Left colon (tissue), 2 donors: ENCODE results near the gene CAPN7. TPM values are rescaled to one million over a fixed set of nuclear protein-coding genes. Genes with fewer than 3 reads are reported as not detected.

Source experiments
- ATAC-seq: fragments of 200-7000 bp; cut with Tn5 transposase; one replicate; pipeline ENCODE4 v1.9.1; 2020; ENCODE audit warnings: mild to moderate bottlenecking, moderate library complexity
- DNase-seq, 2 donors: peaks; one replicate each; pipeline ENCODE4 v3.0.0-alpha.2; 2020
- intact Hi-C, 2 donors: fragments of 100-400 bp; cut with DNase I in 1 of 2; cut with micrococcal nuclease in 1 of 2; formaldehyde crosslinking; loops; one replicate each; pipeline versions ENCODE4 v1.11.2 to v1.14.0; 2022; cut with DNase I, micrococcal nuclease
- total RNA-seq, 2 donors: library from RNA; stranded (reverse); fragmentation: NEBNext Ultra II Directional; extraction: Animal tissue kit (Norgen Biotek cat#: 25700); gene quantifications; one replicate each; pipeline ENCODE4 v1.2.1, GENCODE V29; 2021
- donor health status: DM: no; HTN: no; CAD: no.
- donor health status: DM: yes; HTN: yes; CAD: no.

CAPN7 gene
- total RNA-seq, 2 donors from 2014 or later, result 33.6 to 39.0 TPM

DNA sequence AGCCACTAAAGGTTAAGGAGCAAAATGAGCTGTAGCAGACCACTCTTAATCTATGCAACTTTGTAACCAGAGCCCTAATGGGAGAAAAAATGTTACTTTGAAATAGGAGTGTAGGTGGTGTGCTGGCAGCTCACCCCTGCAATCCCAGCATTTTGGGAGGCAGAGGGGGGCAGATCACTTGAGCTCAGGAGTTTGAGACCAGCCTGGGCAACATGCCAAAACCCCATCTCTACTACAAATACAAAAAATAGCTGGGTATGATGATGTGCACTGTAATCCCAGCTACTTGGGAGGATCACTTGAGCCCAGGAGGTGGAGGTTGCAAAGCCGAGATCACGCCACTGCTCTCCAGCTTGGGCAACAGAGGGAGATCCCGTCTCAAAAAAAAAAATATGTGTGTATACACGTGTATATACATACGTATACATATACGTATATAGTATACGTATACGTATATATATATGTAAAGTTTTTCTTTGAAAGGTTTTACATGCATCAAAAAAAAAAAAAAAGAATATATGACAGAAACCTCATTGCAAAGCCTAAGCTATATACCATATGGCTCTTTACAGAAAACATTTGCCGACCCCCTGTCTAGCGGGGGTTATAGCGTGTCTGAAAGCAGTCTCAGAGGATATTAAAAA is 15.7 kb downstream of the CAPN7 start:
- intact Hi-C loops, result loop anchor here in 1 of 2 donors (10.0 kb wide), 1 partner anchor 593 kb away; no protein-coding TSS in a partner anchor
- no peak for DNase-seq
- ATAC-seq, result no peak

DNA sequence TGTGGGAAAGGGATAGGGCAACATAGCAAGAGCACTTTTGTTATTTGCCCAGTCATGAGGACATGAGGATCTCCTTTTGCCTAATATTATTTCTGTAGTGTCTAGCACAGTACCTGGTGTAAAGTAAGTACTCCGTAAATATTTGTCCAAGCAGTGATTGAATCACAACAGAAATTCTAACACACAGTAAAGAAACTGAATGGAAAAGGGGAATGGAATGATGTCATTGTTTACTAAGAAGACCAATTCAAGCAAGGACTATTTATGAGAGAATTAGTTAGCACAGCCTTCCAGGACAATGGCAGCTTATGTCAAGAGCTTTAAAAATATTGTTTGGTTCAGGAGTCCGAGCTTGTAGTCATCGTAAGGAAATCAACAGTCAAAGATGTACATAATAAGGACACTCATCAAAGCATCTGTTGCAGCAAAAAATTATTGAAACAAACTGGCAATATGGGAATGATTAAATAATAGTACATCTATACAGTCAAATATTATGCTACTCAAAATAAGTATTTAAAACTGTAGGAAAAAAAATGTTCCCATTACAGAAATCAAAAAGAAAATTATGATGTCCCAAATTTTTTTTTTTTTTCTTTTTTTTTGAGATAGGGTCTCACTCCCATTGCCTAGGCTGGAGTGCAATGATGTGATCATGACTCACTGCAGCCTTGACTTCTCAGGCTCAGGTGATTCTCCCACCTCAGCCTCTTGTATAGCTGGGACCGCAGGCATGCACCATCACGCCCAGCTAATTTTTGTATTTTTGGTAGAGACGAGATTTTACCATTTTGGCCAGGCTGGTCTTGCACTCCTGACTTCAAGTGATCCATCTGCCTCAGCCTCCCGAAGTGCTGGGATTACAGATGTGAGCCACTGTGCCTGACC is 17.9 kb downstream of the CAPN7 start:
- intact Hi-C loops, result loop anchor here in 1 of 2 donors (10.0 kb wide), 1 partner anchor 591 kb away; no protein-coding TSS in a partner anchor
- ATAC-seq, result no peak
- no peak for DNase-seq

DNA sequence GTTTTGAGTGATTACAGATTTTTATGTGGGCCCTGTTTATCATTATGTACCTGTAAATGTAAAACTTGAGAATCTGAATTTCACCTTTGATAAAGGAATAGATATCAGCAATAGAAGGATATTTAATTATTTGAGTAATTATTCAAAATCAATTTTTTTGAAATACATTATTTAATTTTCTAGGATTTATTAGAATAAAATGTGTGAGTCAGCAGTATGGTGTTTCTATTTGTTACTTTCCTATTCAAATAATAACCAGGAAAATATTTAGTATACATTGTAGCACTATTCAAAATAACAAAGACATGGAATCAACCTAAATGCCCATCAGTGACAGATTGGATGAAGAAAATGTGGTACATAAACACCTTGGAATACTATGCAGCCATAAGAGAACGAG is 22.1 kb downstream of the CAPN7 start:
- no peak for DNase-seq
- ATAC-seq, result no peak
- intact Hi-C loops, result loop anchor here in 1 of 2 donors (10.0 kb wide), 1 partner anchor 587 kb away; no protein-coding TSS in a partner anchor

DNA sequence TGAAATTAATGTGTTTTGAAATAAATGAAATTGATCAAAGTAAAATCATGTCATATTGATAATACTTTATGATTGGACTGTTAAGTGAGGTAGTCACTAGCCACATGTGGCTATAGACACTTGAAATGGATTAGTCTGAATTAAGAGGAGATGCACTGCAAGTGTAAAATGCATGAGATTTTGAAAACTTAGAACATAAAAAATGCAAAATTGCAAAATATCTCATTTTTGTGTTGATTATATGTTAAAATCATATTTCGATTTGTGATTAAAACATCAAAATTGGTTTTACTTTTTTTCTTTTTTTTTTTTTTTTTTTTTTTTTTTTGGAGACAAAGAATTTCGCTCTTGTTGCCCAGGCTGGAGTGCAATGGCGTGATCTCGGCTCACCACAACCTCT is 23.2 kb downstream of the CAPN7 start:
- intact Hi-C loops, result loop anchor here in 1 of 2 donors (10.0 kb wide), 1 partner anchor 586 kb away; no protein-coding TSS in a partner anchor
- DNase-seq (no peak), ATAC-seq (no peak)

DNA sequence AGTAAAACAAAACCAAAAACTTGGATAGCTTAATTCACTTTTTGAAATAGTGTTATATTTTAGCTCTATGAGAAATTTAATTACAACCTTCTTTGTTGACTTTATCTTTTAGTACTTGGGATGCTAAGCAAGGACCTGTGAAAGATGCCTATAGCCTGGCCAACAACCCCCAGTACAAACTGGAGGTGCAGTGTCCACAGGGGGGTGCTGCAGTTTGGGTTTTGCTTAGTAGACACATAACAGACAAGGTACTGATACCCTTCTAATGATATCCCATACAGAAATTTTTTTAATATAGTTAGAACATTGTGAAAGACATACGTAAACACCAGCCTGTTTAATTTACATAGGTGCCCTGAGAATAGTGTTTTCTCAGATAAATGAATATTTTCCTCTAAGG is 35.3 kb downstream of the CAPN7 start:
- DNase-seq (peak in 1 of 2 donors; percentile 35), ATAC-seq (no peak)

DNA sequence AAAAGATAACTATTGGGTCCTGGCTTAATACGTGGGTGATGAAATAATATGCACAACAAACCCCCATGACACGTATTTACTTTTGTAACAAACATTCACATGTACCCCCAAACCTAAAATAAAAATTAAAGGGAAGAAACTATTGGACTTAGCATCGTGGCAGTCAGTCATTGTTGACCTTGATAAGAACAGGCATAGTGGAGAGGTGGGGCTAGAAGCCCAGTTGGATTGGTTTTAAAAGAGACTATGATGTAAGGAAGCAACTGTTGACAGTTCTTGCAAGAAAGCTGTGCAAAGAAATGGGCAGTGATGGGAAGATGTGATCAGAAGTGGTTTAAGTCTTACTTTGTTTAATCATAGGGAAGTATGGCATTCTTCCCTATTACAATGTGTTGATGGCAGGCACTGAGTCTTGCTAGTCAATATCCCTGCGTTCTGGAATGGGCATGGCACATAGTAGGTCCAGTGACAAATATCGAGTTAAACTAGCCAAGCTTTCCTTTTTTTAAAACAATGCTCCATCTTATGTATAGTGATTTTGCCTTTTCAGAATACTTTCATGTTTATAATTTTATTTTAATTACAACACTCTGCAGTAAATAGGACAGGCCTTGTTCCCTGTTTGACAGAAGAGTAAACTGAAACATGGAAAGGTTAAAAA is 37.9 kb downstream of the CAPN7 start:
- intact Hi-C loops, result no loop called here
- DNase-seq (no peak), ATAC-seq (no peak)

More for the DNA sequence above, 35.3 kb downstream of the CAPN7 start:
- intact Hi-C loops, result no loop called here

DNA sequence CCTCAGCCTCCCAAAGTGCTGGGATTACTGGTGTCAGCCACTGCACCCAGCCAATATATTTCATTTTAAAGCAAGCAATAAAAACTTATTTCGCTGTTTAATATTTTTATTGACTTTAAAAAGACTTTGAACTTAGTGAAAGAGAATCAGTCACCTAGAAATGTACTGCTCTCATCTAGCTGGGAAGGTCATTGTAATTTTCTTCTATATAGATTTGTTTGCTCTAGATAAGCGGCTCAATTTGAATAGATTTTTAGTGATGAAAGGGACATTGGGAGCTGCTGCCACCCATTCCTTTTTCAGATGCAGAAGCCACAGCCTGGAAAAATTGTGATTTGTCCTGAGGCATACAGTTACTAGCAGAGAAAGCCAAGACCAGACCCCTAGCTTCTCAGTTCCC is 40.1 kb downstream of the CAPN7 start:
- ATAC-seq (peak; percentile 96), DNase-seq (no peak)
- intact Hi-C loops, result no loop called here

DNA sequence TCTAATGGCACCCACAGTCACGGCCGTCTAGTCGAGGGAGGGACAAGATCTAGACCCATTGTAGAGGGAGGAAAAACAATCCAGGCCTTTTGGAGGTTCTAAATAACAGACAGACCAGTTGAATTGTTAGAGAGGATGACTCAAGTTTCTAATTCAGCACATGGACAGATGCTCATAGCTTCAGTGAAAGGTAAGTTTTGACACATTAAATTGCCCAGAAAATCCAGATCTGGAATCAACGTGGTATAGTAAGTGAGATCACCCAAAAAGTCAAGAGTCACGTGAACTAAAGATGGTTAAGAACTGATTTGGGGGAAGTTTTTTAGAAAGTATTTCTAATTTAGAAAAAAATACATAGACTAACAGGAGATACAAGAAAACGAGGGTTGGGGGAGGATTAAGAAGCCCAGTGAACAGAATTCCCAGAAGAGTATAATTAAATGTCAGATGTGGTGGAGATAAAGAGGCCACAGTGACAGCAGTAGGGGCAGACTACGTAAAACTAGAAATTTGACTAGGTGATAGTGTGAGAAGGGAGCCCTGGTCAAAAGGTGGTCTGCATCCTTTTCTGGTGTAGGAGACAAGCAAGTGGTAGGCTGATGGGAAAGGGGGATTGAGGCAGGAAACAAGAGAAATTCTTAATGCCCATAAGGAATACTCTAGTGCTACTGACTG is 47.1 kb downstream of the CAPN7 start:
- intact Hi-C loops, result loop anchor here in 1 of 2 donors (10.0 kb wide), 1 partner anchor 152 kb away; no protein-coding TSS in a partner anchor
- DNase-seq (no peak), ATAC-seq (no peak)

DNA sequence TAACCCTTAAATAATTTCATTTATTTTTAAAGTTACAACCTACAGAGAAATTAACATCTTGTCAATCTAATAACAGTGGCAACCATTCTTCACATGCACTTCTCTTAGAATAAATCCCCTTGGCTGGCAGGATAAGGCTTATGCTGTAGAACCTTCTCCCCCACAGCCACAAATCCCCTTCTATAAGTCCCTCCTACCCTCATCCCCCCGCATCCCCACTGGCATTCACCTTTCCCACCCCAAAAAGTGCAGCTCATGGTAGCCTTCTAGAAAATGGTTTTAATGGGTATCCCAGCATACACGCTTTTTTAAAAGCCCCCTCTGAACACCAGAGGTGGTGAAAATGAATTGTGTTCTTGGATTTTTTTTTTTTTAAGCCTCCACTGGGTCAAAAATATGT is 49.2 kb downstream of the CAPN7 start:
- intact Hi-C loops, result loop anchor here in 1 of 2 donors (10.0 kb wide), 1 partner anchor 150 kb away; no protein-coding TSS in a partner anchor
- DNase-seq (no peak), ATAC-seq (no peak)

DNA sequence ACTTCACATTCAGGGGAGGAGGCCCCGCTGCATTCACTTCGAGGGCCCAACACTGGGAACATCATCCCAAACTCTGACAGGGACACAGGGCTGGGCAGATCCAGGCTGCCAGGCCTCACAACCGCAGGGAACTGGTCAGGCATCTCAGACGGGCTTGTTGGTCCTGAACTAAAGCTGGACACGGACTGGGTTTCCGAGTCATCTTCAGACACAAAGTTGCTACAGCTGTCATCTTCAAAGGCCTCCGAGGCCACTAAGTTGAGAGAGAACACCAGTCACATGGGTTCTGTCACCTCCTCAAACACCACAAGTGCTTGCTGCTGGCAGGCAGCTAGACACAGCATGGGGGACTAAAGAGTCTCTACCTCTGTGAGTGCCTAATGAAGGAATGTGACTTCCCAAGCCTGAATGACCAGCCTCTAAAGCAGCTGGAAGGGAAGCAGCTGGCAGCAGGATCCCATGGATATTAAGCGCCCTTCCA is 50.9 kb downstream of the CAPN7 start:
- ATAC-seq, result no peak
- intact Hi-C loops, result loop anchor here in 1 of 2 donors (10.0 kb wide), 1 partner anchor 148 kb away; no protein-coding TSS in a partner anchor
- DNase-seq, result no peak

DNA sequence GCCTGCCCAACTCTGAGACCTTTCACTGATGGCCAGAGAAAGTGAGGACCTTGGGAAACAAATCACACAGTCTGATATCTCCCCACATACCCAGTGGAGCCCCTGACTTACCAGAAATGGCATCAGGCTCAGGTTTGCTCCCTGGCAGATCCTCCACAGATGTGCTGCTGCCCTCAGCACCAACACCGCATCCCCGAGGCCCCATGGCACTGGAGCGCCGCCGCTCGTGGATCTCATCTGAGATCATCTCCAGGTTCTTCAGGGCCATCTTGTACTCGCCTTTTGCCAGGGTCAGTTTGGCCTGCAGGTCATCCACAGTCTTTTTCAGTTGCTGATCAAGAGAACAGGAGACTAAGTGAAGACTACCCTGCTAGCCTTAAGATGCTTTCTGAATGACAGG is 52.7 kb downstream of the CAPN7 start:
- intact Hi-C loops, result loop anchor here in 1 of 2 donors (10.0 kb wide), 1 partner anchor 146 kb away; no protein-coding TSS in a partner anchor
- no peak for DNase-seq
- no peak for ATAC-seq

DNA sequence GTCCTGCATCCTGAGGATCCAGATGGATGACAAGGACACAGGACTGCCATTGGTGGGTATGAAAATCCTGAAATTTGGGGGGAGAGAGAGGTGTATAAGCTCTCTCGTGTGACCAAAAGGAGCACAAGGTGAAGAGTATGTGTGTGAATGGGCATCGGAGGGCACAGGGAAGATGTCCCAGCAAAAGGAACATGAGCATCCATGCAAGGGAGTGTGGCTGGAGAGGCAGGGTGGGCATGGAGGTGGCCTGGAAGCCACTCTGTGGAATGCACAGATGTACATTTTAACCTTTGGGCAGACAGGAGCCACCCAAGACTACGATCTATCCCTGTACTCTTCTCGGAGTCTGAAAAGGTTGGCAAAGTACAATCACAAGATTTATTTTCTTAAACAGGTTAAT is 54.5 kb downstream of the CAPN7 start:
- DNase-seq (no peak), ATAC-seq (no peak)
- intact Hi-C loops, result no loop called here

DNA sequence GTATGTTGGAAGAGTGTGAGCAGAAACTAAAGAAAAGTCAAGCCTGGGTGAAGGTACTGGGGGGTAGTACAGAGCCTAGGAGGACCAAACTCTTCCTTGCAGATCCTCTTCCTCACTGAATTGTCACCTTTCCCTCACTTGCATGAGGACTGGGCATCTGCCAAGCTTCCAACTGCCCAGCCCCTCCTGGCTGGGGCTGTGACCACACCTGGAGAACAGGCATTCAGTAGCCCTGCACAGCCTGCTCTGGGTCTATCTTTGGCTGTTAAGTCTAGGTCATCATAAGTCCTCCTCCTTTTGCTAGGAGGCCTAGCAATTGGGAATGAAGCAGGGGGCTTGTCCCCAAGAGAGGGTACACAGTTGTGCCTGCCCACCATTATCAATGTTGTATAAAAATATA is 55.2 kb downstream of the CAPN7 start:
- peak; percentile 69 for ATAC-seq
- intact Hi-C loops, result no loop called here
- DNase-seq, result peak in 1 of 2 donors; percentile 35

DNA sequence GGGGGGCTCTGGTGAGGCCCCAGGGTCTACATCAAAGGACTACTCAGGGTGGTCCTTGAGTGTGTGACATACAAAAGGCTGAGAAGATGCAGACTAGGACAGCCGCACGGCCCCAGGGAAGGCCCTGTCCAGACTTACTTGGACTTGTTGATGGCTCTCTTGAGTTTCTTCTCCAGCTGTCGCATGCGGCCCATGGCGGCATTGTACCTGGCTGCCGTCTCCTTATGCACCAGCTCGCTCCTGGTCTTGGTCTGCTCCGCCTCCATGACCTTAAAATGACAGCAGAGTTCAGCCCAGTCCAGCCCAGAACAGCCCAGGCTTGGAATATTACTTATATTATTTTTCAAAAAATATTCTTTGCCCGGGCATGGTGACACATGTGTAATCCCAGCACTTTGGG is 56.0 kb downstream of the CAPN7 start:
- intact Hi-C loops, result no loop called here
- no peak for ATAC-seq
- no peak for DNase-seq

DNA sequence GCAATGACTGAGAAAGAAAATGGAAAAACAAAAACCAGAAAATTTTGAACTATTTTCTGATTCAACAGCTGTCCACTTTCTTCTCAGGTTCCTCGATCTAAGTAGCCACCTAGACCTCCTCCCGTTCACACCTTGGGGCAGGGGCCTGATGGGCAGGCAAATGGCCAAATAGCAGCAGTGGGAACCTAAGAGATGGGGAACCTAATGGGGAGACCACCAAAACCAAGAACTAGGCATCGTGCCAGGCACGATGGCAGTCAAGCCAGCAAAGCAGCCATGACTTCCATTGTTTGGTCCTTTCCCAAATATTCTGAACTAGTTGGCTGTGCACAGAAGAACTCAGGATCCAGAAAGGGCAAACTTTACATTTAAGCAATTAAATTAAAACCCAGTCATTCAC is 57.1 kb downstream of the CAPN7 start:
- intact Hi-C loops, result no loop called here
- DNase-seq, result no peak
- no peak for ATAC-seq

DNA sequence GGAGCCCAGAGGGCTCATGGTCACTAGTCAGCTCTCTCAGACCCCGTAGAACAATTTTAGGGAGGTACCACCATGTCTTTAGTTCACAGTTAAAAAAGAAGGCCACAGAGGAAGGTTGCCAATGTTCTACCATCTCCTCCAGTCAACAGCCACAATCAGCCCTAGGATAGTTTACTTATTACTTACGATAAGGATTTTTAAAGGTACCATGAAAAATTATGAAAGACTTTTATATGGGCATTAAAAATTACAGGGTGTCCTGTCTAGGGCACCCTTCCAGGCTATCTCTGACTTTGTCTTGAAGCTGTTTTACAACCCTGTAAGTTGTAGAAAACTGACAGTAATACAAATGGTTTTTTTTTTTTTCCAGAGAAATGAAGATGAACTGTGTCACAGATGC is 57.9 kb downstream of the CAPN7 start:
- DNase-seq, result no peak
- intact Hi-C loops, result no loop called here
- peak; percentile 64 for ATAC-seq

DNA sequence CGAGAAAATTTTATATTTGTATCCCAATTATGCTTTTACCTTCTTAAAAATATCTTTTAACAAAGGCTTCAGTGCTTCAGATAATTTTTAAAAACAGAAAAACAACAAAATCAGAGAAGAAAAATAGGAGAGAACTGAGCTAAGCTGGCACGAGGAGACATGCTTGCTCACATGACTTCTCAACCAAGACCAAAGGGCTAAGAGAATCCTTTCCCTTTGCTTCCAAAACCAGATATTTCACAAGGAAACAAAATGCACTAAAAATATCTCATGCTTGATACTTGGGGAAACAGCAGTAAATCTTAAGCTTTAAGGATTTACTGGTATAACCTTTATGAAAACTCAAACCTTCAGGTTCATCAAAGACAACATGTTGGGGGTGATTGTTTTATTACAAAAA is 58.4 kb downstream of the CAPN7 start:
- no peak for DNase-seq
- ATAC-seq, result no peak
- intact Hi-C loops, result no loop called here
